GM12875 (cell line): ENCODE measurements around the gene ELFN2.

ENCODE experiments used
- H3K4me3 ChIP-seq: one replicate; pipeline ENCODE4 v1.5.1; 2011; ENCODE audit warnings: low read depth, low read length, control low read depth
- TF ChIP-seq, protein P1 (sequence below): IDR thresholded peaks from 2 replicates; pipeline ENCODE4 v1.5.1; 2011; ENCODE audit warnings: low read depth, mild to moderate bottlenecking, control low read depth, inconsistent platforms, low read length, moderate library complexity, borderline replicate concordance; ENCODE audit not compliant: insufficient read depth

Gene ELFN2, protein sequence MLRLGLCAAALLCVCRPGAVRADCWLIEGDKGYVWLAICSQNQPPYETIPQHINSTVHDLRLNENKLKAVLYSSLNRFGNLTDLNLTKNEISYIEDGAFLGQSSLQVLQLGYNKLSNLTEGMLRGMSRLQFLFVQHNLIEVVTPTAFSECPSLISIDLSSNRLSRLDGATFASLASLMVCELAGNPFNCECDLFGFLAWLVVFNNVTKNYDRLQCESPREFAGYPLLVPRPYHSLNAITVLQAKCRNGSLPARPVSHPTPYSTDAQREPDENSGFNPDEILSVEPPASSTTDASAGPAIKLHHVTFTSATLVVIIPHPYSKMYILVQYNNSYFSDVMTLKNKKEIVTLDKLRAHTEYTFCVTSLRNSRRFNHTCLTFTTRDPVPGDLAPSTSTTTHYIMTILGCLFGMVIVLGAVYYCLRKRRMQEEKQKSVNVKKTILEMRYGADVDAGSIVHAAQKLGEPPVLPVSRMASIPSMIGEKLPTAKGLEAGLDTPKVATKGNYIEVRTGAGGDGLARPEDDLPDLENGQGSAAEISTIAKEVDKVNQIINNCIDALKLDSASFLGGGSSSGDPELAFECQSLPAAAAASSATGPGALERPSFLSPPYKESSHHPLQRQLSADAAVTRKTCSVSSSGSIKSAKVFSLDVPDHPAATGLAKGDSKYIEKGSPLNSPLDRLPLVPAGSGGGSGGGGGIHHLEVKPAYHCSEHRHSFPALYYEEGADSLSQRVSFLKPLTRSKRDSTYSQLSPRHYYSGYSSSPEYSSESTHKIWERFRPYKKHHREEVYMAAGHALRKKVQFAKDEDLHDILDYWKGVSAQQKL

DNA sequence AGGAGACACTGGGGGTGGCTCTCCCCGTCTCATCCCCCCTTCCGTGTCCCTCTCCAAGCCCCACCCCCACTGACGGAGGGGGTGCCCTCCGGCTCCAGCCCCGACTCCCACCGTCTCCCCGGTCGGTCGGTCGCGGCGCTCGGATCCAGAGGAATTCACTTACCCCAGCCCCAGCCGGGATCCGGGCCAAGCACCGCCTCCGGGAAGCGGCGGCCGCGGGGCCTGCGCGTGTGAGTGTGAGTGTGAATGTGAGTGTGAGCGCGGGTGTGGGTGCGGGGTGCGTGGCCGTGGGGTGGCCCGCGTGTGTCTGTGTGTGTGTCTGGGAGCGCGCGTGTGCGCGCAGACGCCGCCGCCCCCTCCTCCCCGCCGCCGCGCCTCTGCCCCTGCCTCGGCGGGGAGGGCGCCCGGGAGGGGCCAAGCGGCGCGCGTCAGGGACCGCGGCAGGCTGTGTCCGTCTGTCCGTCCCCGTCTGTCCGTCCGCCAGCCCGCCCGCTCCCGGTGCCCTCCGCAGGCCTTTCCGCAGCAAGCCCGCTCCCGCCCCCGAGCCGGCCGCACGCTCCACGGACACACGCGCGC is at the start of gene ELFN2:
Gene ELFN2 (minus strand): TSS at position 345 of the 576 bp plus-strand sequence. CDS start 51,945 bp downstream, outside the sequence.
- TF ChIP-seq, protein P1, sequence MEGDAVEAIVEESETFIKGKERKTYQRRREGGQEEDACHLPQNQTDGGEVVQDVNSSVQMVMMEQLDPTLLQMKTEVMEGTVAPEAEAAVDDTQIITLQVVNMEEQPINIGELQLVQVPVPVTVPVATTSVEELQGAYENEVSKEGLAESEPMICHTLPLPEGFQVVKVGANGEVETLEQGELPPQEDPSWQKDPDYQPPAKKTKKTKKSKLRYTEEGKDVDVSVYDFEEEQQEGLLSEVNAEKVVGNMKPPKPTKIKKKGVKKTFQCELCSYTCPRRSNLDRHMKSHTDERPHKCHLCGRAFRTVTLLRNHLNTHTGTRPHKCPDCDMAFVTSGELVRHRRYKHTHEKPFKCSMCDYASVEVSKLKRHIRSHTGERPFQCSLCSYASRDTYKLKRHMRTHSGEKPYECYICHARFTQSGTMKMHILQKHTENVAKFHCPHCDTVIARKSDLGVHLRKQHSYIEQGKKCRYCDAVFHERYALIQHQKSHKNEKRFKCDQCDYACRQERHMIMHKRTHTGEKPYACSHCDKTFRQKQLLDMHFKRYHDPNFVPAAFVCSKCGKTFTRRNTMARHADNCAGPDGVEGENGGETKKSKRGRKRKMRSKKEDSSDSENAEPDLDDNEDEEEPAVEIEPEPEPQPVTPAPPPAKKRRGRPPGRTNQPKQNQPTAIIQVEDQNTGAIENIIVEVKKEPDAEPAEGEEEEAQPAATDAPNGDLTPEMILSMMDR = no peak
- no peak within 1 kb of the TSS for H3K4me3 ChIP-seq

DNA sequence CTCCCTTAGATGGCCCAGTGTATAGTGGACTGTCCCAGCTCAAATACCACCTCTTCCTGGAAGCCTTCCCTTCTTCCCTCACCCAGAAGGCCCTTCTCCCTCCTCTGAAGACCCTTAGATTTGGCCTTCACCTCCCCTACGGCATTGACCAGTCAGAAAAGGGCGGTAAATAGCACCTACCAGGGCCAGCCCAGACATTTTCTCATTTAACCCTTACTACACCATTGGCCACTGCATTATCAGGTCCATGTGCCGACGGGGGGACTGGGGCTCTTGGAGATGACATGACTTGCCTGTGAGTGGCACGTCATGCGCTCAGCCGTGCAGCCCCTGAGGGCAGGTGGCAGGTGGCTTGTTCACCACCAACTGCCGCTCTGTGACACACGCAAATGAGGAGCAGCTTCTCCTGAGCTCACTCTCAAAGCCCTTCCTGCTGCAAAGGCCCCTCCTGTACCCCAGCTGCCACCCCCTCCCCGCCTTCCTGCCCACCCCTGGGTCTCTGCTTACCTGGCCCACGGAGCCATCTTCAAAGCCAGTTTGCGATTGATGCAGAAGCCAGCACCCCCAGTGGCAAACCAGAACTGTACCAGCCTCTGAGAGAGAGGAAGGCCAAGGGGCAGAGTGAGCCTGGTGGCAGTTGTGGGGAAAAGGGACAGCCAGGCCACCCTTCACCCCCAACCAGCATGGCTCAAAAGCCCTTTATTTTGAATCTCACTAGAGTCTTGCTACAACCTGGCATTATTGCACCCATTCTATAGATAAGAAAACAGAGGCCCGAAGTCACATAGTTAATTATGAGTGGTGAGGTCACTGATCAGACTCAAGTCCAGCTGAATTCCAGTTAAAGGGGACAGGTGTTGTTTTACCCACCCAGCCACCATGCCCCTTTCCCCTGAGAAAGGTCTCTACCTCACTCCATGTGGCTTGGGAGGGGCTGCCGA is 49.4 kb upstream of the ELFN2 start:
- no peak overlapping the region for H3K4me3 ChIP-seq
- TF ChIP-seq, protein P1 = no peak

DNA sequence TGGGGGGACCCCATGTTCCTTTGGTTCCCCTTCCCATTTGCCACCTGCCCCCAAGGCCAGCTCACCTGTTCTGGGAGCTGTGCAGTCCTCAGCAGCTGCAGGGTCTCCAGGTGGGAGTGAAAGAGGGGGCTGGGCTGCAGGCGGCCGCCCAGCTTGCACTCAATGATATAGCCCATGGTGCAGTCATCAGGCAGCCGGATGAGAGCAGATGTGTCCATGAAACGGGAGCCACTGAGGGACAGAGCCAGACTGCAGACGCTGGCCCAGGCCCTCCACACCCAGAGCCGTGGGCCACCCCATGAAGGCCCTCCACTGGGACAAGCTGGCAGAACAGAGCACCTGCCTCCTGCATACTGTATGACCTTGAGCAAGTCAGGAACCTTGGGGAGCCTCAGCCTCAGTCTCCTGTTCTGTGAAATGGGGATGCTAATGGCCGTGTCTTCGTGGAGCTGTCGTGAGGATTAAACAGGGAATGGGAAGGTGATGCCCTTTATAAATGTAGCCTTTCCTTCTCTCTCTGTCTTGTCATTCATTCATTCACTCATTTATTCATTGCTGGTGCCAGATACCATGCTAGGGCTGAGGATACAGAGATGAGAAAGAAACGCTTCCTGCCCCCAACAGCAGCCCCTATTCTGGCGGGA is 47.3 kb upstream of the ELFN2 start:
- TF ChIP-seq, protein P1 = no peak
- no peak overlapping the region for H3K4me3 ChIP-seq

DNA sequence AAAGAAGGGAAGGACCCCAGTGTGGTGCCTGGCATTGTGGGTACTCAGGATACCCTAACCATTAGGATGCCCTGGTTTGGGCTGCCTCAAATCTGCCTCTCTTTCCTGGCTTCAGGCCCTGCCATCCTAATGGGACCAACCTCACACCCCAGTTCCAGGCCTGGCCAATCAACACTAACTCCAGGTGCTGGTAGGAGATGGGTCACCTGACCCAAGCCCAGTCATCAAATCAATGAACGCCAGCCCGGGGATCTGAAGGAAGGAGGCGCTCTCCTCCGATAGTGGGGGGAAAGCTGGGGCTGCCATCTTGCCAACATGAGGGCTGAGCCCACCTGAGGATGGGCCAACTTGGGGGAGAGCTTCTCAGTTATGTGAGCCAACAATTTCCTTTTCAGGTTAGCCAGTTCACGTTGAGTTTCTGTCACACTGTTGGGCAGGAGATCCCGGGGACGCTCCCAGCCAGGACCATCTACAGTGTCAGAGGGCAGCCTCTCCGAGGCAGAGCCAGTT is 46.2 kb upstream of the ELFN2 start:
- no peak overlapping the region for H3K4me3 ChIP-seq
- TF ChIP-seq, protein P1 = no peak

DNA sequence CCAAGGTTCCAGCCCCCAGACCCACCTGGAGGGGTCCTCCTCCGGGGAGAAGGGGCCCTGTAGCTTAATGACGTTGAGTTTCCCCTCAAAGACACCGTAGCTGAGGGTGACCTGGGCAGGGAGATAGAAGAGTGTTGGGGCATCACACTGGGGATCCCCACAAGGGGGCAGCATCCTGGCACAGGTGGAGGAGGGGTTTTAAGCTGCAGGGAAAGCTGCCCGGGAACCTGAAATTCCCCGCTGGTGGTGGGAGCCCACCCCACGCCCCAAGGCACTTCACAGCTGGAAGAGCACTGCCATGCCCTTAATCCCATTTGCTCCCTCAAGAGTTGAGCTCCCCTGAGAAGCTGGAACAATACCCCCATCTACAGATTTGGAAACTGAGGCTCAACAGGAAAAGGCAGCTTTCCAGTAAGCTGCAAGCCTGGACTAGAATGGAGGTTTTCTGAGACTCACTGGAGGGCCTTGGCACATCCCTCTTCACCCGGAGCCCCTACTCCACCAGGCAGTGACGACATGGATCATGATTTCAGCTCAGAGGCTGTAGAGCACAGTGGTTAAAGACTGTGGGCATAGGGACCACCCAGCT is 45.2 kb upstream of the ELFN2 start:
- TF ChIP-seq, protein P1 = peak; percentile 60
- H3K4me3 ChIP-seq = no peak overlapping the region
